ENCODE measurements around the gene CHID1.

The CHID1 gene

DNA sequence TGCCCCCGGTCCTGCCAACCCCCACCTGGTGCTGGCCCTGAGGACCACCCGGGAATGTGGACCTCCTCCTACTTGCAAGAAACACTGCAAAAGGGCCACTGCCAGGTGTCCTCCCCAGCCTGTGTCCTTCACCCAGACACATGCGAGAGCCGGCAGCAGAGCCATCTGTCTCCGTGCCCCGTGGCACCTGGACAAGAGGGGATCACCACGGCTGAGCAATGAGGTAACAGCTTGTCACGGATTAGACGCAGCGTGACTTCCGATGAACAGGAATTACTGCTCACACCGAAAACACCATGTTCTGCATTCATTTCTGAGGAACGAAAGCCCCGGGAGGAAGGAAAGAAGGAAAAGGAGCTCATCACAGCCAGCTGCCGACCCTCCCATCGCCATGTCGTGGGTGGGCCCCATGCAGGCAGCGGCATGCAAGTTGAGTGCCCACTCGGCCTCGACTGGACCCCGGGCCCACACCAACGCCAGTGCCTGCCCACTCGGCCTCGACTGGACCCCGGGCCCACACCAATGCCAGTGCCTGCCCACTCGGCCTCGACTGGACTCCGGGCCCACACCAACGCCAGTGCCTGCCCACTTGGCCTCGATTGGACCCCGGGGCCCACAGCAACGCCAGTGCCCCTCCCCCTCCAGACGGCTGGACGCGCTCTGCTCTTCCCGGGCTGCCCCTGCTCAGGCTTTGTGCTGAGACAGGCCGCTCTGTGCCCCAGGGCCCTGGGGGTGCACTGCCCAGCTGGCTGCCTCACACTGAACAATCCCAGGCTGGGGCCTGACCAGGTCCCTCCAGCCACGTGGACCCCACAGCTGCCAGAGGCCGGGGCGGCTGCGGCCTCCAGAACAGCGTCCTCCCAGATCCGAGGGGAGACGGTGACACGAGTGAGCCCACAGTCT, 22.0 kb downstream of the CHID1 start:
- DNase-seq (ENCODE audit: low spot score), result no peak

- DNase-seq (ENCODE audit: low spot score), result no peak
Observed at GRCh38 chr11:887589-887988, 23.0 kb downstream of the CHID1 start.

DNA sequence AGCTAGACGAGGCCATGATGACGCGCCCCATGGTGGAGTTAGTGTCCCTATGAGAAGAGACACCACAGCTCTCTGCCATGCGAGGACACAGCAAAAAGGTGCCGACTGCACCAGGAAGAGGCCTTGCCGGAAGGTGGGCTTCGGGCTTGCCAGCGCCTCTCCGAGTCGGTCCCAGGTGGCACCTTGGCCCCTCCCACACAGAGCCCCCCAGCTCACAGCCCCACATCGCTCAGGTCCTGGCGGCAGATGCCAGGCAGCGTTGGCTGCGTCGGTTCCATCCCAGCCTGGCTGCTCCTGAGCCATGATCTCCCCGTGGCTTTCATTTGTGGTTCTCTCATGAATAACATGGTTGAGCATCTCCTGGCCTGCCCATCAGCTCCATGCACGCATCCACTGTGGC, 24.0 kb downstream of the CHID1 start:
- no peak for DNase-seq (ENCODE audit: low spot score)

DNA sequence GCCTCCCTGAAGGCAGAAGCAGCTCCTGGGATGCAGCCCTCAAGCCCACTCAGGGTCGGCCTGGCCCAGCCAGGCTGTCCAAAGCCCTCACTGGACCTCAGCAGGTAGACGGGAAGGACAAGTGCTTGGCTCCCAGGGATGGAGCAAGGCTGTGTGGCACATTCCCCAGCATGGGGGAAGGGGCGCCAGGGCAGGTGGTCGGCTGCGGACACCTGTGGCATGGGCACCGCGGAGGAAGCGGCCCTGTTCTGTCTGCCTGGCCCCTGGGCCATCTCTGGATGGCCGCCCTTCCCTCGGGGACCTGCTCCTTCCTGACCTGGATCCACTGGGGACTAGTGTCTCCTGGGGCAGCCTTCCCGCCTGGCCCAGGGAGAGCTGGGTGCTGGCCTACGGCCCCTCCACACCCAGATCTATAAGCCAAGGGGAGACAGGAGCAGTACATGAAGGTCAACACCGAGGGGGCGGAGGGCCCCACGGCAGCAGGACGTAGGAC, 26.0 kb downstream of the CHID1 start:
- no peak for DNase-seq (ENCODE audit: low spot score)

DNA sequence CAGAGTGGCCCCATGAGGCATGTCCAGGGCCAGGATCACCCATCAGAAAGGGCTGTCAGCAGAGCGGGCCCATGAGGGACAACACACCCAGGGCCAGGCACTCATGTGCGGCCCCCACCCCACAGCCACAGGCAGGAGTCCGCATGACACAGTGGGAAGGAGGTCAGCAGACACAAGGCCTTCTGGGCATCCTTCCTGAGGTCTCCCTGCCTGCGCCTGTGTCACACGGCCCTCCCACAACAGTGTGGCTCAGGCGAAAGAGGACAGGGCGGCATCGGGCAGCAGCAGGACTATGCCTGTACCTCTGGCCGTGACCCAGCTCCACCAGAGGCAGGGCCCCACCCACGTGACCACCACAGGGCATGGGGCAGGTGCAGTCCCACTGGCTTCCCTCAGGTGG, 27.1 kb downstream of the CHID1 start:
- no peak for DNase-seq (ENCODE audit: low spot score)

DNA sequence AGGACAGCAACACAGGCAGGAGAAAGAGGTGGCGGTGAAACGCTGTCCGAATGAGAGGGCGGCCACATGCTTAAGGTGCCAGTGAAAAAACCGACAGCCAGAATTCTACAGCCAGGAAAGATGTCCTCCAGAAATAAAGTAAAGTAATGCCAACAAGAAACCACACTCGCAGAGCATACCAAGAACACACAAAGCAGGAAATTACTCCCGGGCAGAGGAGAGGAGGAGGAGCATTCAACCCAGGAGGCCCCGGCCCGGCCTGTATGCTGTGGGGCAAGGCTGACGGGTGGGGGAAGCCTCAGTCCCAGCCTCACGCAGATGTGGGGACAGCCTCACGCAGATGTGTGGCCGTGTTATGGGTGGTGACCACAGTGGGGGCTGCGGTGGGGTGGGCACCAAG, 28.0 kb downstream of the CHID1 start:
- no peak for DNase-seq (ENCODE audit: low spot score)

GRCh38 chr11:880447-880846, 30.2 kb downstream of the CHID1 start:
- no peak for DNase-seq (ENCODE audit: low spot score)

GRCh38 chr11:877565-877964, 33.0 kb downstream of the CHID1 start:
- no peak for DNase-seq (ENCODE audit: low spot score)

DNA sequence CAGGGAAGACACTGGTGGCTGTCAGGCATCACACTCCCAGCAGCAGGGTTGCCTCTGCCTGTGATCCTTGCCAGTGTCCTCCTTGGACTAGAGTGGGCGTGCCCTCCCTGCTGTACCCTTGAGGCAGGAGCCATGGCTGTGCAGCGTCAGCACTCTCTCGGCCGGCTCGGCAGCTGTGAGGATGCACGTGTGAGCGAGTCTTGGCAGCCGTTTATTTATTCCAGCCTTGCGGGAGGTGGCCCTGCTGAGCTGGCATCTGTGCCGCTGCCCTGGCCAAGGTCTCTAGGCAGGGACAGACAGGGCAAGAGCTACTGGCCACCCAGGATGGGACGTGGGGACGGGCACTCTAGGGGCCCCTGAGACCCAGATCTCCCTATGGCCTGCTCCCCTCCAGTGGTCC, 34.1 kb downstream of the CHID1 start:
- DNase-seq (ENCODE audit: low spot score), result no peak

- no peak for DNase-seq (ENCODE audit: low spot score)
Observed at GRCh38 chr11:875769-876301, 34.8 kb downstream of the CHID1 start.

DNA sequence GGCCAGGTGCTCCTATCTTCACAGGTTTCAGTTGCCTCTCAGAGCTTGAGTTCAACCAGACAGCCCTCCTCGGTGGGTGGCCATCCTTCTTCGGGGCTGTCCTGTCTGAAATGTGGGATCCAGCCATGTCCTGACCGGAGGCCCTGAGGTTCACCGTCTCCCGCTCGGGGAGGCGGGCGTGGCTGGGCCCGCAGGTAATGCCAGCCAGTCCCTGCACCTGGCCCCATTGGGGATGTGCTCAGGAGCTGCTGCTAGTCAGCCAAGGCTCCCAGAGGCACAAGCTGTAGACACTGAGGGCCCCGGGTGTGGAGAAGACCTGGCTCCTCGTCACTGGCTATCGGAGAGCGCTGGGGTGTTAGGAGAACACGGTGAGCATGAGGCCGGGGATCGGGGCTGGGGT, 35.4 kb downstream of the CHID1 start:
- no peak for DNase-seq (ENCODE audit: low spot score)

- no peak for DNase-seq (ENCODE audit: low spot score)
Observed at GRCh38 chr11:873706-874105, 36.9 kb downstream of the CHID1 start.

DNA sequence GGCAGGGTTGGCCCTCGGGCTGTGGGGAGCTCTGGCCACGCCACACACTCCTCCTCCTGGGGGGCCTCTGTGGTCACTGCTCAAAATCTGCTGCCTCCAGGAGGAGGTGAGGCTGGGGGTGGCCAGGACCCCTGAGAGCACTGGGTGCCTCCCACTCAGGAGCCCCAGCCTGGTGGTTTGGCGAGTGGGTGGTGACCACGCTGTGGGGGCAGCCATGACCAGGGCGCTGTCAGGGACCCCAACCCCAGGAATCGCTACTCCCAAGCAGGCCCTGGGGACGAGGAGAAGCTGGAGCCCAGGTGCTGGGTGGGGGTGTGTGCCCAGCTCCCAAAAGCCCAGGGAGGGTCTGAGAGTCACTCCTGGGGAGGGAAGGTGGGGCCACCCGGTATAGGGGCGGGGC, 37.8 kb downstream of the CHID1 start:
- no peak for DNase-seq (ENCODE audit: low spot score)

DNA sequence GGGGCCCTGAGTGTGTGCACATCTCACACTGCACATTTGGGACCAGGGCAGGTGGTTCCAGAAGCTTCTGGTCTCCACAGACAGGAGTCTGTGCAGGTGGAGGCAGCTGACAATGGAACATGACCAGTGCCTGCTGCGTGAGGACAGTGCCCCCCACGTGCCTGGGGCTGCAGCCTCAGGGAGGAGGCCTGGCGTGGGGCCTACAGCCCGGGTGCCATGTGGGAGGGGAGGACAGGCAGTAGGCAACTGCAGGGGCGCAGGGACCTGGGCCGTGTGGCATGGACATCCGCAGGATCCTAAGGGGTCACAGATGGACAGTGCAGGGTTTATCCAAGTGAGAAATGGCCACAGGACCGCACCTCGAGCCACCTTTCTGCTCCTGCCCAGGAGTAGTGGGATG, 39.1 kb downstream of the CHID1 start:
- no peak for DNase-seq (ENCODE audit: low spot score)

GRCh38 chr11:870418-870817, 40.2 kb downstream of the CHID1 start:
- DNase-seq (ENCODE audit: low spot score), result no peak

DNA sequence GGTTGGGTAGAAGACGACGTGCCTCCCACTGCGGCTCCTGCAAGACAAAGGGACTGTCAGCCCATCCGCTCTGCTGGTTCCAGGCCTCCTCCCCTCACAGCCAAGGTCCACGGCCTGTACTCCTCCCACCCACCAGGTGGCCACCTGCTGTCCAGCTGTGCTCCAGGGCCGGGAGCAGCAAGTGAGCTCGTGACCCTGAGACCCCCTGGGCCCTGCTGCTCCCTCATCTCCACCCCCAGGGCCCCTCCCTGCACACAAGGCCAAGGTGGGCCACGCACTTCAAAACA, 40.5 kb downstream of the CHID1 start:
- DNase-seq (ENCODE audit: low spot score), result no peak

- DNase-seq (ENCODE audit: low spot score), result no peak
Observed at GRCh38 chr11:869399-870126, 41.0 kb downstream of the CHID1 start.

DNA sequence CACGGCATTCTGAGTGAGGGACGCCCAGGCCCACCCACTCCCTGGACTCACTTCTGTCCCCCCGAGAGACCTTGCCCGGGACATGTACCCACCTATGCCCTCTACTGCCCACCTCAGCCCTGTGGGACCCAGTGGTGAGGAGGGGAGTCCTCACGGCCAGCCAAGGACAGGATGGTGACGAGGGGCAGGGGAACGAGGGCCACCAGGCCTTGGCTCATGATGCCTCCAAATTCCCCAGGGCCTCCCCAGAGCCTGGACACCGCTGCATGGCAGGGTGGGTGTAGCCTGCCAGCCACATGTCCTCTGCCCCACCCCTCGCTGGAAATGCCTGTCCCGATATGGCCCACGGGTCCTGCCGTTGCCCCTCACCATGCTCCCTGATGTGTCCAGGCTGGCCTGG, 41.8 kb downstream of the CHID1 start:
- DNase-seq (ENCODE audit: low spot score), result no peak

- no peak for DNase-seq (ENCODE audit: low spot score)
Observed at GRCh38 chr11:868394-868793, 42.2 kb downstream of the CHID1 start.

DNA sequence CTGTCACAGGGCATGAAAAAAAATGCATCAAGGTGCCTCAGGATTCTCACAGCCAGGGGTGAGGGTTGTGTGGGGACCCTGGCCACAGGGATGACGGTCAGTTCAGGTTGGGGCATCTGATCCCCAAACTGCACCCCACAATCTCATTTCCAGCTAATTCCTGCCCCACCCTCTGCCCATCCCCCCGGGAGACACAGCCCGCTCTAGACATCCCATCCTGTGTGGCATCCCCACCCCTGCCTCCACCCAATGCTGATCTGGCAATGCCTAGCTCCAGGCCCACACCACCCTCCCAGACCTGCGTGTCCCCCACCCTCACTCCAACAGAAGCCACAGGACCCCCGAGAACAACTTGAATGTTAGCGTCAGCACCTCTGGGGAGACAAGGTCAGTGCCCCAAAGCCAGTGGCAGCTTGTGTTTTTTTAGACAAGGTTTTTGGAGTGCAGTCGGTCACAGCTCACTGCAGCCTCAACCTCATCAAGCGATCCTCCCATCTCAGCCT, 42.7 kb downstream of the CHID1 start:
- no peak for DNase-seq (ENCODE audit: low spot score)

GRCh38 chr11:866481-866880, 44.1 kb downstream of the CHID1 start:
- DNase-seq (ENCODE audit: low spot score), result no peak

DNA sequence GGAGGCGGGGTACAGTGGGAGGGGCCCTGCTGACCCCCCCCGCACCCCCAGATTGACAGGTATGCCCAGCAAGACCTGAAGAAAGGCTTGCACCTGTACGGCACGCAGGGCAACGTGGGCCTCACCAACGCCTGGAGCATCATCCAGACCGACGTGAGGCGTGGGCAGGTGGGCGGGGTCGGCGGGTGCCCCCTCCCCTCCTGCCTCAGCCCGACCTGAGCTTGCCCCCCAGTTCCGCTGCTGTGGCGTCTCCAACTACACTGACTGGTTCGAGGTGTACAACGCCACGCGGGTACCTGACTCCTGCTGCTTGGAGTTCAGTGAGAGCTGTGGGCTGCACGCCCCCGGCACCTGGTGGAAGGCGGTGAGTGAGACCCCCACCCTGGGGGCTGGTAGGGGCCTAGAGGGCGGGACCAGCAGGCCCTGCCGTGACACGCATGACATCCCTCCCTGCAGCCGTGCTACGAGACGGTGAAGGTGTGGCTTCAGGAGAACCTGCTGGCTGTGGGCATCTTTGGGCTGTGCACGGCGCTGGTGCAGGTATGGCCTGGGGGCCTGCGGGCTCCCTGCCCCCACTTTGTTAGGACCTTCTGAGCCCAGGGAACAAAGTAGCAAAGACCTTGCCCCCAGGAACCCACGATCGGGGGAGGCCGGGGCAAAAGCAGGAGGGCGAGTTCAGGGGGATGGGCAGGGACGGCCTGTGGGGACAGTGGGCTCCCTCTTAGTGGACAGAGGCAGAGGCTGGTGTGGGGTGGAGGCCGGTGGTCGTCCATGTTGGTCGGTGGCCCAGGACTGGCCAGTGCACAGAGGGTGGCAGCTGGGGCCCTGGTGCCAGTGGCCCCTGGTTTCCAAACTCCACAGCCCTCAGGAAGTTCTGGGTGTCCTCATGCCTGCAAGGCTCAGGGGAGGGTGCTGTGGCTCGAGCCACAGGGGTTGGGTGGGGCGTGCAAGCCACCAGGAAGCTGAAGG, 44.9 kb downstream of the CHID1 start:
- DNase-seq (ENCODE audit: low spot score), result no peak
